B cell (primary cell): ENCODE data around the gene ASB4. TPM values are rescaled to one million over a fixed set of nuclear protein-coding genes. Genes with fewer than 3 reads are reported as not detected.

Experiments used
- ATAC-seq: fragments of 200-7000 bp; cut with Tn5 transposase; one replicate; pipeline ENCODE4 v1.10.0; 2021; ENCODE audit warnings: low read depth, mild to moderate bottlenecking, moderate number of reproducible peaks, moderate library complexity
- CTCF ChIA-PET: fragments of 350-600 bp; sonication (Branson Sonifier 250); formaldehyde crosslinking; loops from one replicate; lab custom pipeline; 2021; ENCODE audit warnings: antibody characterized with exemption, inconsistent platforms; lab: Charles Lee
- POLR2A ChIA-PET: fragments of 350-600 bp; sonication (Branson Sonifier 250); formaldehyde crosslinking; loops from one replicate; lab custom pipeline; 2021; ENCODE audit warnings: antibody characterized with exemption; lab: Charles Lee
- DNase-seq: peaks from one replicate; pipeline ENCODE4 v3.0.0; 2013
- H2AFZ ChIP-seq: 2 replicates; pipeline ENCODE4 v1.6.1; 2012; ENCODE audit warnings: mild to moderate bottlenecking, low read depth, low read length; ENCODE audit not compliant: insufficient read depth, poor library complexity, severe bottlenecking
- H3K27ac ChIP-seq, 2 donors: 1 replicate in 1 of 2; 2 replicates in 1 of 2; pipeline ENCODE4 v1.5.1; 2012 to 2013; ENCODE audit warnings: low read length in 2 of 2, mild to moderate bottlenecking in 2 of 2, moderate library complexity in 1 of 2
- H3K27me3 ChIP-seq, 4 experiments: fragments of 200-600 bp in 1 of 4; sonication (generic) in 1 of 4; replicated peaks in 1 of 4; 1 replicate in 2 of 4; 2 replicates in 2 of 4; pipeline versions ENCODE4 v1.6.1 to v1.7.0; 2013 to 2016; ENCODE audit warnings: low read length in 3 of 4, mild to moderate bottlenecking in 2 of 4, mixed read lengths in 1 of 4, moderate library complexity in 1 of 4; ENCODE audit not compliant: insufficient read depth in 4 of 4, control insufficient read depth in 3 of 4; ENCODE audit errors: control extremely low read depth in 1 of 4
- H3K36me3 ChIP-seq, 2 experiments: replicated peaks in 1 of 2; 1 replicate in 1 of 2; 2 replicates in 1 of 2; pipeline versions ENCODE4 v1.6.1 to v1.7.1; 2013; ENCODE audit warnings: low read length in 1 of 2; ENCODE audit not compliant: insufficient read depth in 2 of 2, control insufficient read depth in 1 of 2; ENCODE audit errors: control extremely low read depth in 1 of 2, extremely low read depth in 1 of 2
- H3K4me1 ChIP-seq, 2 donors: fragments of 200-600 bp in 1 of 2; sonication (generic) in 1 of 2; 1 replicate in 1 of 2; 2 replicates in 1 of 2; pipeline versions ENCODE4 v1.5.1 to v1.6.1; 2013 to 2017; ENCODE audit warnings: low read length in 2 of 2; ENCODE audit not compliant: control insufficient read depth in 2 of 2, insufficient read depth in 2 of 2
- H3K4me2 ChIP-seq: replicated peaks from 2 replicates; pipeline ENCODE3; 2012; ENCODE audit warnings: mild to moderate bottlenecking, low read depth, low read length; ENCODE audit not compliant: poor library complexity, severe bottlenecking
- H3K4me3 ChIP-seq, 5 experiments: fragments of 200-600 bp in 1 of 5; sonication (generic) in 1 of 5; 1 replicate in 3 of 5; 2 replicates in 2 of 5; pipeline versions ENCODE4 v1.5.1 to v1.7.0; 2011 to 2016; ENCODE audit warnings: low read length in 4 of 5, mild to moderate bottlenecking in 4 of 5, low read depth in 2 of 5, control low read depth in 1 of 5, moderate library complexity in 1 of 5; ENCODE audit not compliant: insufficient read depth in 1 of 5; ENCODE audit errors: control extremely low read depth in 1 of 5, extremely low read depth in 1 of 5
- H3K79me2 ChIP-seq: fragments of 200-600 bp; sonication (generic); one replicate; pipeline ENCODE4 v1.6.0; 2016; ENCODE audit warnings: low read length; ENCODE audit not compliant: control insufficient read depth, insufficient read depth
- H3K9ac ChIP-seq: fragments of 200-600 bp; sonication (generic); 2 replicates; pipeline ENCODE4 v1.6.1; 2017; ENCODE audit warnings: mild to moderate bottlenecking, low read length, moderate library complexity
- H3K9me3 ChIP-seq, 3 donors: one replicate each; pipeline versions ENCODE4 v1.6.1 to v1.7.1; 2013; ENCODE audit warnings: low read length in 2 of 3; ENCODE audit not compliant: control insufficient read depth in 2 of 3, insufficient read depth in 1 of 3; ENCODE audit errors: control extremely low read depth in 1 of 3
- H4K20me1 ChIP-seq: 2 replicates; pipeline ENCODE4 v1.6.0; 2012; ENCODE audit warnings: mild to moderate bottlenecking, low read length; ENCODE audit not compliant: insufficient read depth, control insufficient read depth, poor library complexity, severe bottlenecking
- H3K27ac Mint-ChIP-seq: one replicate; pipeline ENCODE4 v1.8.0; 2021; ENCODE audit warnings: mixed read lengths
- H3K27me3 Mint-ChIP-seq: one replicate; pipeline ENCODE4 v1.8.0; 2021; ENCODE audit warnings: mixed read lengths
- H3K4me1 Mint-ChIP-seq: one replicate; pipeline ENCODE4 v1.8.0; 2021; ENCODE audit warnings: mixed read lengths
- H3K4me3 Mint-ChIP-seq: one replicate; pipeline ENCODE4 v1.8.0; 2021; ENCODE audit warnings: mixed read lengths
- H3K9me3 Mint-ChIP-seq: one replicate; pipeline ENCODE4 v1.8.0; 2022; ENCODE audit warnings: mixed read lengths; ENCODE audit not compliant: insufficient read depth
- EZH2 ChIP-seq: IDR thresholded peaks from 2 replicates; pipeline ENCODE4 v1.6.1; 2012; ENCODE audit warnings: borderline replicate concordance, low read depth, mild to moderate bottlenecking, moderate library complexity, low read length; ENCODE audit not compliant: insufficient read depth, poor library complexity, severe bottlenecking
- WGBS: methylation state at CpG from one replicate; pipeline ENCODE4 v1.1.5; 2013; ENCODE audit warnings: missing lambda C conversion rate; ENCODE audit not compliant: insufficient coverage; 5-methylcytosine and 5-hydroxymethylcytosine counted together
- intact Hi-C: fragments of 100-400 bp; cut with micrococcal nuclease; formaldehyde crosslinking; loops from one replicate; pipeline ENCODE4 v1.10.0; 2022
- polyA plus RNA-seq: library from polyadenylated mRNA; depleted of rRNA; stranded (reverse); fragments of >200 nt; gene quantifications from 2 replicates; pipeline ENCODE4 v1.2.3, GENCODE V29; 2012
- total RNA-seq, 2 donors: library from RNA; stranded (reverse); fragments of 120-200 nt in 1 of 2; gene quantifications; 1 replicate in 1 of 2; 2 replicates in 1 of 2; pipeline versions ENCODE4 v1.2.3 to v1.2.4, GENCODE V29; 2013 to 2022
- TF ChIP-seq, protein P1 (sequence below): fragments of 200-600 bp; IDR thresholded peaks from one replicate; pipeline ENCODE4 v1.8.0; 2022; ENCODE audit warnings: antibody characterized with exemption, mild to moderate bottlenecking

Gene ASB4
- total and polyA plus RNA-seq, 2 donors (not counting 1 experiment from before 2014, with no cell fraction given) = not detected

DNA sequence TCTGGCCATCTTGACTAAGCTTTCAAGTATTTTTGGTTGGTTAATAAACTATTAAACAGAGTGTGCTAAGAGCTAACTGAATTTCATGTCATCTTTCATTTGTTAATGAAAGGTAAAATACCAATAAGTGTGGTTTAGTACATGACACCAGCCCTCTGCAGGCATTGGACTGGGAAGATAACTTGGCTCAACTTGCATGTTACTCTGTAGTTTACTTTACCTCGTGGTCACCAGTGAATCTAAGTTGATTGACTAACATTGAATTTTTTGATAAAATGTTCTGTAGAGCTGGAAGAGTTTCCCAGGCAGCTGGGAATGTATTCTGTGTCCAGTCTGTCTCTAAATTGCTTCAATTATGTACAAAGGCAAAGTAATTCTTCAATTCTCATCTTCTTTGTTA, 49.9 kb downstream of the ASB4 start:
- no peaks in the 10 kb centered on the region for H3K36me3 ChIP-seq
- TF ChIP-seq, protein P1, sequence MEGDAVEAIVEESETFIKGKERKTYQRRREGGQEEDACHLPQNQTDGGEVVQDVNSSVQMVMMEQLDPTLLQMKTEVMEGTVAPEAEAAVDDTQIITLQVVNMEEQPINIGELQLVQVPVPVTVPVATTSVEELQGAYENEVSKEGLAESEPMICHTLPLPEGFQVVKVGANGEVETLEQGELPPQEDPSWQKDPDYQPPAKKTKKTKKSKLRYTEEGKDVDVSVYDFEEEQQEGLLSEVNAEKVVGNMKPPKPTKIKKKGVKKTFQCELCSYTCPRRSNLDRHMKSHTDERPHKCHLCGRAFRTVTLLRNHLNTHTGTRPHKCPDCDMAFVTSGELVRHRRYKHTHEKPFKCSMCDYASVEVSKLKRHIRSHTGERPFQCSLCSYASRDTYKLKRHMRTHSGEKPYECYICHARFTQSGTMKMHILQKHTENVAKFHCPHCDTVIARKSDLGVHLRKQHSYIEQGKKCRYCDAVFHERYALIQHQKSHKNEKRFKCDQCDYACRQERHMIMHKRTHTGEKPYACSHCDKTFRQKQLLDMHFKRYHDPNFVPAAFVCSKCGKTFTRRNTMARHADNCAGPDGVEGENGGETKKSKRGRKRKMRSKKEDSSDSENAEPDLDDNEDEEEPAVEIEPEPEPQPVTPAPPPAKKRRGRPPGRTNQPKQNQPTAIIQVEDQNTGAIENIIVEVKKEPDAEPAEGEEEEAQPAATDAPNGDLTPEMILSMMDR = no peak
- no peaks in the 10 kb centered on the region for H3K79me2 ChIP-seq
- Mint-ChIP-seq H3K9me3 (no peaks in the 10 kb centered on the region), H3K4me1 (no peaks in the 10 kb centered on the region), H3K27me3 (peaks cover 11% of the 10 kb centered on the region), H3K4me3 (no peak overlapping the region), H3K27ac (no peak overlapping the region)
- no peaks in the 10 kb centered on the region for H3K9me3 ChIP-seq
- CTCF ChIA-PET = interaction anchor here (1.1 to 15.1 kb wide), 4 partner anchors 7 to 153 kb away, joined by 4 to 681 read pairs (median 6); no protein-coding TSS in a partner anchor
- POLR2A ChIA-PET = no interaction called here
- no peak overlapping the region for H3K27ac ChIP-seq
- H3K4me1 ChIP-seq = no peaks in the 10 kb centered on the region
- no peak overlapping the region for H2AFZ ChIP-seq
- no peak overlapping the region for H3K4me3 ChIP-seq
- no CpG with 5 or more reads among the region's 1 CpG for WGBS
- H3K4me2 ChIP-seq = no peak overlapping the region
- ATAC-seq (no peak), DNase-seq (no peak)
- H4K20me1 ChIP-seq = no peaks in the 10 kb centered on the region
- intact Hi-C loops = no loop called here
- H3K27me3 ChIP-seq = peaks cover 0 to 4% (median 0%) of the 10 kb centered on the region in 4 experiments
- no peak overlapping the region for H3K9ac ChIP-seq

GRCh38 chr7:95536656-95537311, 51.0 kb downstream of the ASB4 start:
- WGBS = no CpG with 5 or more reads among the region's 2 CpGs

More at GRCh38 chr7:95536656-95537311, 51.0 kb downstream of the ASB4 start:
- peaks cover 0 to 4% (median 0%) of the 10 kb centered on the region in 4 experiments for H3K27me3 ChIP-seq
- Mint-ChIP-seq H3K27me3 (peaks cover 11% of the 10 kb centered on the region), H3K4me1 (no peaks in the 10 kb centered on the region), H3K27ac (no peak overlapping the region), H3K9me3 (no peaks in the 10 kb centered on the region), H3K4me3 (no peak overlapping the region)
- no peak overlapping the region for H3K4me3 ChIP-seq
- no peaks in the 10 kb centered on the region for H3K79me2 ChIP-seq
- no peak overlapping the region for H3K27ac ChIP-seq
- H3K4me2 ChIP-seq = no peak overlapping the region
- ATAC-seq = no peak
- CTCF ChIA-PET = interaction anchor here (1.1 to 15.1 kb wide), 4 partner anchors 8 to 152 kb away, joined by 4 to 681 read pairs (median 6); no protein-coding TSS in a partner anchor
- no peak overlapping the region for H2AFZ ChIP-seq
- H3K9ac ChIP-seq = no peak overlapping the region
- intact Hi-C loops = no loop called here
- DNase-seq = no peak
- H3K4me1 ChIP-seq = no peaks in the 10 kb centered on the region
- TF ChIP-seq, protein P1 = no peak
- TF ChIP-seq EZH2 = no peak
- no peaks in the 10 kb centered on the region for H3K9me3 ChIP-seq
- H4K20me1 ChIP-seq = no peaks in the 10 kb centered on the region
- no peaks in the 10 kb centered on the region for H3K36me3 ChIP-seq
- POLR2A ChIA-PET = no interaction called here
